ENCODE results near the gene TSC22D1.
"Not testable (repeated sequence)": the region's sequence is repeated elsewhere in the genome, so short reads cannot be mapped to it uniquely, and the experiment has no call there.

Gene TSC22D1

DNA sequence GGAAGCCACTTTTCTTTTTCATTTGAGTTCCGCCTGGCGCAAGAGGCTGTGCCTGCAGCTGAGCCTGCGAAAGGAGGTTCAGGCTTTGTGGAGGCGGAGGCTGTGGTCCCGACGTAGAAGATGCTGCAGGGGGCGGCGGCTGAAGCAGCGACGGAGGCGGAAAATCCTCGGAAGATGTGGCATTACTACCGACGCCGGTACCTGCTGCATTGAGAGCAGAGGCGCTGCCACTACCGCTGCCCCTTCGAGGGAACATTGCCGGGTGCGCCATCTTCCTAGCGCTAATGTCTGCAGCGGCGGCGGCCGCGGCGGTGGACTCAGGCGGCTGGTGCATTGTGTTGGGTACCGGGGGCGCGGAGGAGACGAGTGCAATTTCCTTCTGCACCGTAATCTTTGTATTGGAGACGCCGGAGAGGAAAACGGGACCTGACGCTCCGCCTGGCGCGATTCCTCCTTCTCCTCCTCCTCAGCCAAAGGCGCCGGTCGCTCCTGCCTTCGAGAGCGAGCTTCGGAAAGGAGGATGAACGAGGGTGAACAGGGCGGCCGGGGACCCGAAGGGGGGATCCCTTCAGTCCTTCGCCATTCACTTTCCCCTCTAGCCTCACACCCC is at the start of gene TSC22D1:
TSC22D1 (minus strand) TSS at position 590 of the 610 bp plus-strand sequence; CDS start at position 334, 256 bp downstream.
- DNase-seq (ENCODE audit: low read depth), result peak; percentile 54

DNA sequence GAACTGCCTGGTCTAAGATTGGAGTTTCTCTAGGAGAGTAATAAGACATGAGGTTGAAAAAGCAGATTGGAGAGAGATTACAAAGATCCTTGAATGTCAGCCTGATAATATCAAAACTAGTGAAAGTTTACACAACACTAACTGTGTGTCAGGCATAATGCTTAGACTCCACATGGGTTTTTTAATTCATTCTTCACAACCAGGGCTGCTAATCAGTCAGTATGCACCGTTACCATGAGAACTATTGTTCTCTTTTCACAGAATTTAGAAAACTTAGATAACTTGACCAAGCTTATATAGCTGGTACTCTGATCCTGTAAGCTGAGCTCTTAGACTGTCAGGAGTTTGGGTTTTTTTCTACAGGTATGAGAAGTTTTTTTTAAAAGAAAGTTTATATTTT is 46.6 kb upstream of the TSC22D1 start:
- no peak for DNase-seq (ENCODE audit: low read depth)

DNA sequence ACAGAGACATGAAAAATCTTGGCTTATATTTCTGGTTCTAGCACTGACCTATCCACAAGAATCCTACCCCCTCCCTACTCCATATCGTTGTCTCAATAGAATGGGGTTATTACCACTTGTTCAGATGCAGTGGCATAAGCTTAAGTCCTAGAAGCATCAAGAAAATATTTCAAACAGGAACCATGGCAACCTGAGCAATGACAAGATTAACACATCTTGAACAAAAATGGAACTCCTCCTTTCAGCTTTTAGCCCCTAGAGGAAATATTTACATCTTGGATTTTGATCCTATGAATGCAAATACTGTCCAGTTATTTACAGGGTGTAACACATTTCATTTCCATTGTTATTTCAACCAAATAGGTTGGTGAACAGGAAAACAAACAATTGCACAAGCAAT is 46.1 kb upstream of the TSC22D1 start:
- DNase-seq (ENCODE audit: low read depth), result no peak

DNA sequence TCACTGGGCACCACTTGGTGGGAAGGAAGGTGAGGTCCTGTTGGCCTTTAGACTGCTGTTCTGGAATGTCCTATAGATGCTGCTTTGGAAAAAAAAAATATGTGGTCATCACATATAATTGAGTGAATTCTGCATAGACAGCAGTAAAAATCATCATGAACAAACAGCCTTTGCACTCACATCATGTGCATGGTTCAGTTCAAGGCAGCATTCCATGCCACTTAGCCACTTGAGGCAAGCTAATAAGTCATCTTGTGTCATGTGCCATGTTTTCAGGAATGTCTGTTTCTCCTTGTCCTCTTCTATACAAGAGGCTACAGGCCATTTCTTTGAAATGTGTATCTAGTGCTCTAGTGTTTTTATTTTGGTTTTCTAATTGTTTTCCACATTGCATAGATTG is 43.9 kb upstream of the TSC22D1 start:
- no peak for DNase-seq (ENCODE audit: low read depth)

DNA sequence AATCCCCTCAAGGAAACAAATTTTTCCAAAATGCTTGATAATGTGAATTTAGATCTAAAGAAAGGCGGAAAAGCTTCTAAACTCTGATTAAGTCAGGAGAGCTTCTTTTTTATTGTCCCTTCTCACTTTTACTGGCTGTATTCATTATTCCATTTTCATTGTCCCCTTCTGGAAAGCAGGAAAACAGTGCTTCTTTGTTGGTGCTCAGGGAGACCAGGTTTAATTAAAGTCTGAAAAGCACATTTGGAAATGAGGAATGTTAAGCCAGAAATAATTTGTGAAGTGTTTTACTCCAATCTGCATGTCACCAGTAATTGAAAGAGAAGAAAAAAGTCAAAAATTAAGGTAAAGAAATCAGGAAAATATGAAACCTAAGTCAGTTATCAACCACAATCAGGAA is 43.5 kb upstream of the TSC22D1 start:
- no peak for DNase-seq (ENCODE audit: low read depth)

DNA sequence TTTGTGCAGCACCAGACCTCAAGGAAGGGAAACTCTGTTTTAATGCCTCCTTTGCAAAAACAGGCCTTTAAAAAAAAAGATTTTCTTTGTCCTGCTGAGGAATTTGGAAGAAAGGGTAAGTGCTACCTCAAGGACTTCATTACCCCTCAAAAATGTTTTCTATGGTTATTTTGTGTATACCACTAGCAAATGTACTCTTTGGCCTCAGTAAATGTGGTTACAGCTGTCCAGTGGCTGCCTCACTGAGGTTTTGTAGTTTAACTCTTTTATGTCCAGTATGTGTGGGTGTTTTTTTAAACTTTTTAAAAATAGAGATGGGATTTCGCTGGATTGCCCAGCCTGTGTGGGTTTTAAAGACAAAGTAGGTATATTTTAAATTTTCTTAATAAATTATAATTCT is 42.2 kb upstream of the TSC22D1 start:
- no peak for DNase-seq (ENCODE audit: low read depth)

DNA sequence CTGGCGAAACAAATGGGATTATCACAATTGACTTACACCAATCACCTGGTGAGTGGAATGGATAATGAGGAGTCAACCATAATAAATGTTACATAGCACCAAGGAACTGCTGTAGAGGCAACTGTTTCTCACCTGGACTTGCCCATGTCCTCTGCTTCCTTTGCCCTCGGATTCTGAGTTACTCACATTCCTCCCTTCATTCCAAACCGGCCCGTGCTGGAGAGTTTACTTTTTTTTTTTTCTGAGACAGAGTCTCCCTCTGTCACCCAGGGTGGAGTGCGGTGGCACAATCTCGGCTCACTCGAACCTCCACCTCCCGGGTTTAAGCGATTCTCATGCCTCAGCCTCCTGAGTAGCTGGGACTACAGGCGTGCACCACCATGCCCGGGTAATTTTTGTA is 41.5 kb upstream of the TSC22D1 start:
- no peak for DNase-seq (ENCODE audit: low read depth)

DNA sequence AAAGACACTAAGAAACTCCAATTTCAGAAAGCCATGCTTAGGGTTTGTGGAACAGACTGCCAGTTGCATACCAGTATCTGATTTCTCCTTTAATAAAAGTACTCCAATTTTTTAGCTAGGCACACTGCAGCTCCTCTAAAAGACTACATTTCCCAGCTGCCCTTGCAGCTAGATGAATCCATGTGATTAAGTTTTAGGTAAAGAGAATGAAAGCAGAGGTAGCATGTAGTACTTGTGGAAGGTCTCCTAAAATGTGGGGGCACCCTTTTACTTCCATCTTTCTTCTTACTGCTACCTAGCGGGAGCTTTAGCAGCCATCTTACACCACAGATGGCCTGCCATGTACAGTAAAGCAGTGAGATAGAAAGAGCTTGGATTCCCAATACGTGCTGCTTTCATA is 33.0 kb upstream of the TSC22D1 start:
- DNase-seq (ENCODE audit: low read depth), result no peak

DNA sequence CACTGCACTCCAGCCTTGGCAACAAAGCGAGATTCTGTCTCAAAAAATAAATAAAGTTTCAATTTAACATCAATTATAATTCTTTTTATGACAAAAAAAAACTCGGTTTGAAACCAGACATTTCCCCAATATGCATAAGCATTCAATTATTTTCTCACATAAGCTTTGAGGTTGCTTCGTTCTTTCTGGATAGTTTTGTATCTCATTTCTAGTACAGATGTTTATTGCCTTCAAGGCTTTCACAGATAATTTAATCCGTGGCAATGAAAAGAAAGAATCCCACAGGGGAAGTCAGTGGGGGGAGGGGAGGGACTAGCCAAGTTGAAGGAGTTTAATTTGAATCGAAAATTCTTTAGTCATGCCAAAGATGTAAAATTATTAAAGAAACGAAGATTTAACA is 29.6 kb upstream of the TSC22D1 start:
- DNase-seq (ENCODE audit: low read depth), result no peak

DNA sequence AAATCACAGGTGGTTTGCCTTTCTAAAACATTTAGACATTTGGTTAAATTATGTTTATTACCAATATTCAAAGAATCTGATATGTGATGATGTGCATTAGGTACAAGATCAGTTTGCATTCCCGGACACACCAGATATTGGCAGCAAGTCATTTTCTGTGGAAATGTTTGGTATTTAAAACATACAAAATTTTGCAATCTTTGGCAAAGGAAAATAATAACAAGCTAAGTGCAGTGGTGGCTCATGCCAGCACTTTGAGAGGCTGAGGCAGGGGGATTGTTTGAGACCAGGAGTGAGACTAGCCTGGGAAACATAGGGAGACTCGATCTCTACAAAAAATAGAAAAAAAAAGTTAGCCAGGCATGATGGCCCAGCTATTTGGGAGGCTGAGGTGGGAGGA is 29.1 kb upstream of the TSC22D1 start:
- DNase-seq (ENCODE audit: low read depth), result no peak

DNA sequence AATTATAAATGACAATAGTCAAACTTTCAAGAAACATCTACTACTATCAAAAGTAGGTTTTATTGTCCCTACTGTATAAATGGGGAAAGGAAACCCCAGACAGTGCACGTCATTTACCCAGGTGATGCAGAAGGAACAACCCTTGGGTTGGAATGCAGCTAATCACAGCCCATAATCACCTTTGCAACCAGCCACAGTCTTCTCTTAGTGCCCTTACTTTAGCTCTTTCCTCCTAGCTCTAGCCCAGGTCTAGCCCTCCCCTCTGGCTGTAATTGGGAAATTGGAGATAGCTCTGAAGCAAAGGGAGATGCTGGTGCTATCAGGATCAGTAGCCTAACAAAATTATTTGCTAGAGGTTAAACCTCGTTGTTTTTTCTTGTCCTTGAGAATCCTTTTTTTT is 25.5 kb upstream of the TSC22D1 start:
- DNase-seq (ENCODE audit: low read depth), result no peak

DNA sequence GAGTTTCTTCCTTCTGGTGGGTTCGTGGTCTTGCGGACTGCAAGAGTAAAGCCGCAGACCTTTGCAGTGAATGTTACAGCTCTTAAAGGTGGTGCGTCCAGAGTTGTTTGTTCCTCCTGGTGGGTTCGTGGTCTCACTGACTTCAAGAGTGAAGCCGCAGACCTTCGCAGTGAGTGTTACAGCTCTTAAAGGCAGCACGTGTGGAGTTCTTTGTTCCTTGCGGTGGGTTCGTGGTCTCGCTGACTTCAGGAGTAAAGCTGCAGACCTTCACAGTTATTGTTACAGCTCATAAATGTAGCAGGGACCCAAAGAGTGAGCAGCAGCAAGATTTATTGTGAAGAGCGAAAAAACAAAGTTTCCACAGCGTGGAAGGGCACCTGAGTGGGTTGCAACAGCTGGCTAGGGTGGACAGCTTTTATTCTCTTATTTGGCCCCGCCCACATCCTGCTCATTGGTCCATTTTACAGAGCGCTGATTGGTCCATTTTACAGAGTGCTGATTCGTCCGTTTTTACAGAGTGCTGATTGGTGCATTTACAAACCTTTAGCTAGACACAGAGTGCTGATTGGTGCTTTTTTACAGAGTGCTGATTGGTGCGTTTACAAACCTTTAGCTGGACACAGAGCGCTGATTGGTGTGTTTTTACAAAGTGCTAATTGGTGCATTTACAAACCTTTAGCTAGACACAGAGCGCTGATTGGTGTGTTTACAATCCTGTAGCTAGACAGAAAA is 17.9 kb upstream of the TSC22D1 start:
- not testable (repeated sequence) for DNase-seq (ENCODE audit: low read depth)

DNA sequence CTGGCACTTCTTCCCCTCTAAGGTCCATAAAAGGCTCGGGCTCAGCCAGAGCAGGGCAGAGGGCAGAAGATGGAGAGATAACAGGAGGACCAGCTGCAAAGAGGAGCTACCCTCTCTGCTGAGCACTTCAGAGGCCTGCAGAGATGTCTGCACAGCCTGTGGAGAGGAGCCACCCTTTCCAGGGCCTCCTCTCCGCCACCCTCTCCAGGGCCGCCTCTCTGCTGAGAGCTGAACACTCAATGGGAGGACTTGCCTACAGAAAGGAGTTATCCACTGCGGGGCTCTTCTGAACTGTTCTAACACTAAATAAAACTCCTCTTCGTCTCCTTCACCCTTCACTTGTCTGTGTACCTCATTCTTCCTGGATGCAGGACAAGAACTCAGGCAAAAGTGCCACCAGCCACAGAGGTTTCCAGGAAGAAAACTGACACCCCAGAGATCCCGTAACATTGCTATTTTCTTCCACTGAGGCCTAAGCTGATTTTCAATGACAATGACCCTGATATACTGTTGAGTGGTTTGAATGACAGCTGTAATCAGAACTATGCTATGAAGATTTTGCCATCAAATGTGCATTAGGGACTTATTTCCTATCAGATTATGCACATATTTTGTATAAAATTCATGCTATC is 16.2 kb upstream of the TSC22D1 start:
- no peak for DNase-seq (ENCODE audit: low read depth)

DNA sequence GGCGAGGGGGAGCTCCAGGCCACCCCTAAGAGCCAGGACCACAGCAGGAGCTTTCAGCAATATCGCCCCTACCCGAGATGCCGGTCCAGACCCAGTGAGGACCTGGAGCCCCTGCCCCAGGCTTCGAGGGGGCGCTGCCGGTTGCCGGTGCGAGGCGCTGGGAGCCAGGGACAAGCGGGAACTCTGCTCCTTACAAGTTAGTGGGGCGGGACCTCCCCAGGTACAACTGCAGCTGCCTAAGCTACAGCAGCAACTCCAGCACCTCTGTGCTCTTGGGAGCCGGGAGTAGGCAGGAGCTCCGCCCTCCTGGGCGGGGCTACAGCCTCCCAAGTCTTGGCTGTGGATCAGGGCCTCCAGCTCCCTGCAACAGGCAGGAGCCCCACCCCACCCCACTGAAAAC is 15.2 kb upstream of the TSC22D1 start:
- DNase-seq (ENCODE audit: low read depth), result no peak

DNA sequence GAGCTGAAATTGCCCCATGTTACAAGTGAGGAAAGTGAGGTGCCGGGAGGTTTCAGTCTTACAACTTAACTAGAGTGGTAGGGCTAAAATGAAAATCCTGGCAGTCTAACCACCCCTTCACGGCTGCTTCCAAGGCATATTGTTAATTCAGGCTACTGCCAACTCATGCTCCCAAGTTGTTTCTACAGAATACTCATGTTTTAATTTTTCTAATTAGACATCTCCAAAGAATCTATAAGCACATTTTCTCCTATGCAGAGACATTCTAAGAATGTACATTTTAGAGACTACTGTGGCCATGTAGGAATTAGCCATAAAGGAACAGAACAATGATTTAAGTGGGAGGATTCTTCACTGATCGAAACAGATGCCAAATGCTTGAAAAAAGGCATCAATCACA is 7.0 kb upstream of the TSC22D1 start:
- no peak for DNase-seq (ENCODE audit: low read depth)

DNA sequence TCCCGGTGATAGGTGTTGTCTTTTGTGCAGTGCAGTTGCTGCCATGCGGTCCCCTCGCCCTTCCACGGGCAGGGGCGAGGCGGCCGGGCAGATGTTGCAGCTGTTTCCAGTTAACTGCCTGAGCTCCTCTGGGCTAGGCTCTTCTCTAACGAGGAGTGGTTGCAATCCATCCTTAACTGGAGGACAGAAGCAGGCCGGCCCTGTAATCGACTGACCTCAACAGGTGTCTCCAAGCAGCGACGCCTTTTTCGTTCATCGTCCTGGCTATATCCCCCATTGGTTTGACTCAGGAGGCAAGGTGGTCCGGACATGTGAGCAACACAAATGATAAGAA is 1.9 kb upstream of the TSC22D1 start:
- DNase-seq (ENCODE audit: low read depth), result no peak

DNA sequence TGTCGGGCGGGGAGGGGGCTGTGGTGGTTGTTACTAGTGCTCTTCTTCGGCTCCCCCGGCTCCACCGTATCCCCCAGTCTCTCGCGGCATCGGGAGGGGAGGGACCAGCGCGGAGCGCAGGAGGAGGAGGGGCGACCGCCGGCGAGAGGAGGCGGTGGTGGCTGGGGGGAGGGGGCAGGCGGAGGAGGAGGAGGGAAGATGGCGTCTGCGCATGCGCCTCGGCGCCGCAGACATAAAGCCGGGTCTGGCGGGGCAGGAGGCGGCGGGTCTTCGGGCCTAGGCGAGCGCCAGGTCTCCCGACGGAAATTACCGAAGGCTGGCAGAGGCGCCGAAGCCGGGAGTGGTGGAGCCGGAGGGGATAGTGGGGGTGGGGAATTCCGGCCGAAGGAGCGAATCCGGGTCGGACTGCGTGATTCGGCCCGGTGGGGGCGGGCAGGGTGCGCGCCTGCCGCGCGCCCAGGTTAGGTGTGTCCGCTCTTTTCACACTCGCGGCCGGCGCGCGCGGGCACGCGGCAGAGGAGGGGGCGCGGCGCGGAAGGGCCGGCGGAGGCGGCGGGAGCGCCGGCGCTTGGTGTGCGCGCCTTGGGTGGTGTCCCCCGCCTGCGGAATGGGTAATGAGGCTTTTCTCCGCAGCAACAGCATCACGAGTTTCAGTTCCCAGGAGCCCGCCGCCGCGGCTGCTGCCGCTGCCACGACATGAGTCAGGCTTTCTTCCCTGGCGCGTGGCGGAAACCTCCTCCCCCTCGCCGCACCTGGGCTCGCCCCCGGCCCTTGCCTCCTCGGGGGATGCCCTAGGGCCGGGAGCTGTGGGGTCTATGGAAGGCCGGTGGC is 1.3 kb upstream of the TSC22D1 start:
- peak; percentile 95 for DNase-seq (ENCODE audit: low read depth)

DNA sequence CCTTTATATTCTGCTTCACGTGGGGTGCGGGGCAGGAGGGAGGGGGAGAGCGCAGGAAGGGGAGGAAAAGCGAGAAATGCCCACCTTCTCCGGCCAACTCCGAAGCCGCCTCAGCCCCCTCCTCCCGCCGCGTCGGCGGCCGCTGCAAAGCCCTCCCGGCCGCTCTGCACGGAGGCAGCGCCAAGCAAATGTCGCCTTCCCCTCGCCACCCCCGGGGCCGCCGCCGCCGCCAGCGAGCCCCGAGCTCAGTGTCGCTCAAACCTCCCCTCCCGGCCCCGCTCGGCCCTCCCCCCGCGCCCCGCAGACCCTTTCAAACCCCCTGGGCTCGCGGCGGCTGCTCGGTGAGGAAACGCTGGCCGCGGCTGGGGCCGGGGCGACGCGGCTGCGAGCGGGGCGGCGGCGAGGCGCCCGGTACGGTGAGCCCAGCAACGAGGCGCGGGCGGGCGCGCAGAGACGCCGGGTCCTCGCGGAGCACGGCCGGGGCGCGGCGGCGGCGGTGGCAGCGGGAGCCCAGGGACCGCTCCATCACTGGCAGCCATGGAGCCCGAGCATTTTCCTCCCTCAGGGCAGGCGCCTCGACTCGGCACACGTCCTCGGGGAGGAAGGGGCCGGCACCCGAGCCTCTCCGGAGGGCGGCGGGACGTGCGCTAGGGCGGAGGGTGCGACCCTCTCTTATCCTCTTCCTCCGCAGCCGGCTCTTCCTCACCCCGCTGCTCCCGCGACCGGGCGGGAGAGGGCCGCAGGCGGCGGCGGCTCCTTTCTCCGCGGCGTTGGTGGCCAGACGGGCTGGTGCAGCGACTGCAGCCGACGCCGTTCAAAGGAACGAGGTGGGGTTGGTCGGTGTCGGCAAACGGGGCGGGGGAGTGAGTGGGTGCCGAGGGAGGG is 463 bp upstream of the TSC22D1 start:
- peak; percentile 21 for DNase-seq (ENCODE audit: low read depth)

DNA sequence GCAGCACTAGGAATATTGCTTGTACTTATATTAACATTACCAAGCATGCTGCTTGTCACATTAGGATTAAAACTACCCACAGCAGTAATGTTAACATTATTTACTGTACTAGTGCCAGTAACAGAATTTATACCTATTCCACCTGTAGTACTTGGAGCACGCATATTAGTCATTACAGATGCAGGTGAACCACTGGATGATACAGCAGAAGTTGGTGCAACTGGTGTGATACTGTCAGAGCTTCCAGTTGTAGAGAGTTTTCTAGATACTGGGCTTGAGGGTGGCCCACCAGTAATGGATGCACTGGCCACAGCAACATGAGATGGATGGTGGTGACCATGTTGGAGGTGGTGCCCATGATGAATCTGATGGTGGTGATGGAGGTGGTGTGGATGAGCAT is 1.1 kb downstream of the TSC22D1 start:
- no peak for DNase-seq (ENCODE audit: low read depth)

DNA sequence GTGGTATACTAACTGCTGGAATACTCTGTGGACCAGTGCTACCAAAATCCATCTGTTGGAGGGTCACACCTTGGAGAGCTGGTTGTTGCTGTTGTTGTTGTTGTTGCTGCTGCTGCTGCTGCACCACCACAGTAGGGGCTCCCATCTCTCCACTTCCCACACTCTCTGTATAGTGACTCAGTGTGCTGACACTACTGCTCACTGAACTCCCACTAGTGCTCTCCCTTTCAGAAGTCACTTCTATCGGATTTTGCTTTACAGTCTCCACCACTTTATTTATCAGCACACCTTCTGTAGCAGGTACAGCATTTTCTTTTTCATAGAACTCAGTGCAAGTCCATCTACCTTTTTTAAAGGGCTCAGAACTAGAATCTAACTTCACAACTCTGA is 1.7 kb downstream of the TSC22D1 start:
- no peak for DNase-seq (ENCODE audit: low read depth)

DNA sequence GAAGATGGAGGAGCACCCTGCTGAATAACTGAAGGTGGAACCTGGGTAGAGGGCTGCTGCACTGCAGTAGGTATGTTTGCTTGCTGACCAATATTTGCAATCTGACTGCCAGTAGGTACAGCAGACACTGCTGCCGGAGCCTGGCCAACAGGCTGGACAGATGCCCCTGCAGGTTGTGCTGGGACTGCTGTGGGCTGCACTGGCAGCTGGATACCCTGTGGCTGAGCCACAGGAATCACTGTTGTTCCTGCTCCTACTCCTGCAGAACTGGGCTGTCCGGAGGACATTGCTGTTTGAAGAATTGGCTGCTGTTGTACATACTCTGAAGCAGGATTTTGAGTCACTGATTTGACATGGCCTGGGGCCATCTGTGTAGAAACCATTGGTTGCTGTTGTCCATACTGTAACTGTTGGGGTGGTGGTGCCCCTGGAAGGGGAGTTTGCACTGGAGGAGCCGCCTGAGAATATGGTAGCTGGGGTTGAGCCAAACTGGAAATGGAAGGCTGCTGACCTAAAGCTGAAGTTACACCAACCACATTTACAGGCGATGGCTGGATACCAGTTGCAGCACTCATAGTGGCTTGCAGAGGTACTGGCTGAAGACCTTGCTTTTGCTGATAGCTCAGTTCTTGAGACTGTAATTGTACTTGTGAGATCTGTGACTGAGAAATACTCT is 2.2 kb downstream of the TSC22D1 start:
- no peak for DNase-seq (ENCODE audit: low read depth)

Data from activated T-cell treated with anti-CD3 and anti-CD28 coated beads for 1 hour (primary cell).